Stomach (tissue), 9 donors: ENCODE measurements around the gene FRY. TPM values are rescaled to one million over a fixed set of nuclear protein-coding genes. Genes with fewer than 3 reads are reported as not detected.

Experiments used
- DNase-seq, 2 donors: peaks; one replicate each; pipeline versions ENCODE4 v3.0.0 to v3.0.0-alpha.2; 2013 to 2019
- H3K27ac ChIP-seq, 5 donors: fragments of 200-600 bp in 4 of 5; sonication (generic) in 4 of 5; one replicate each; pipeline ENCODE4 v1.5.1; 2013 to 2019; ENCODE audit warnings: mild to moderate bottlenecking in 1 of 5, moderate library complexity in 1 of 5
- H3K27me3 ChIP-seq, 3 donors: fragments of 200-600 bp; sonication (generic); one replicate each; pipeline ENCODE4 v1.5.1; 2017 to 2019; ENCODE audit warnings: mixed run types in 1 of 3
- H3K36me3 ChIP-seq, 4 donors: fragments of 200-600 bp; sonication (generic); 1 replicate in 3 of 4; 2 replicates in 1 of 4; pipeline ENCODE4 v1.5.1; 2016 to 2019
- H3K4me1 ChIP-seq, 4 donors: fragments of 200-600 bp; sonication (generic); one replicate each; pipeline ENCODE4 v1.5.1; 2016 to 2019
- H3K4me3 ChIP-seq, 4 donors: fragments of 200-600 bp; sonication (generic) in 3 of 4; one replicate each; pipeline ENCODE4 v1.5.1; 2016 to 2019; ENCODE audit warnings: mild to moderate bottlenecking in 1 of 4
- H3K9me3 ChIP-seq, 4 donors: fragments of 200-600 bp; sonication (generic); one replicate each; pipeline ENCODE4 v1.5.1; 2016 to 2019
- CTCF ChIP-seq, 7 experiments: fragments of 450-650 bp in 4 of 7; fragments of 200-600 bp in 3 of 7; sonication (generic) in 3 of 7; IDR thresholded peaks; one replicate each; pipeline ENCODE4 v1.5.1; 2016 to 2019; ENCODE audit warnings: antibody characterized with exemption in 7 of 7, control low read depth in 2 of 7, mild to moderate bottlenecking in 1 of 7
- EP300 ChIP-seq: sonication (generic); formaldehyde crosslinking; IDR thresholded peaks from one replicate; pipeline ENCODE4 v1.6.1; 2017; ENCODE audit warnings: antibody characterized with exemption
- POLR2A ChIP-seq, 4 donors: fragments of 450-650 bp; IDR thresholded peaks; one replicate each; pipeline ENCODE4 v1.6.1; 2016; ENCODE audit warnings: antibody characterized with exemption in 4 of 4, control low read depth in 2 of 4, mild to moderate bottlenecking in 1 of 4, moderate library complexity in 1 of 4
- POLR2AphosphoS5 ChIP-seq, 3 donors: sonication (generic); formaldehyde crosslinking; IDR thresholded peaks; one replicate each; pipeline ENCODE4 v1.6.1; 2016; ENCODE audit warnings: antibody characterized with exemption in 3 of 3
- WGBS, 5 donors: extraction: QIAGEN DNeasy Blood & Tissue Kit in 3 of 5; methylation state at CpG; one replicate each; pipeline versions ENCODE4 v1.1.5 to v1.1.7; 2013 to 2018; 5-methylcytosine and 5-hydroxymethylcytosine counted together
- intact Hi-C: fragments of 100-400 bp; cut with DNase I; formaldehyde crosslinking; loops from one replicate; pipeline ENCODE4 v1.15.1; 2023; ENCODE audit warnings: low total_unique reads
- polyA plus RNA-seq, 3 donors: library from polyadenylated mRNA; stranded (reverse); fragments of 200-250 nt; gene quantifications; one replicate each; pipeline ENCODE4 v1.2.3, GENCODE V29; 2013
- total RNA-seq, 5 donors: library from RNA; depleted of rRNA; stranded (reverse); fragments of >200 nt; gene quantifications; one replicate each; pipeline versions ENCODE4 v1.1.0 to v1.2.3, GENCODE V29; 2014 to 2016
- donor health status: healthy with polysubstance abuse.
- donor health status: Bipolar disorder and iron deficiency.
- donor health status: healthy.

FRY gene
- total and polyA plus RNA-seq, 8 donors = 3.5 to 97.1 (median 16.4) TPM

GRCh38 chr13:32195713-32196112 is 164.1 kb downstream of the FRY start:
- no peaks in the 10 kb centered on the region for H3K4me1 ChIP-seq
- peaks cover 0 to 5% (median 4%) of the 10 kb centered on the region in 4 donors for H3K36me3 ChIP-seq
- H3K9me3 ChIP-seq = no peaks in the 10 kb centered on the region
- H3K4me3 ChIP-seq = no peak overlapping the region
- intact Hi-C loops = no loop called here
- H3K27me3 ChIP-seq = no peaks in the 10 kb centered on the region
- no peak for DNase-seq
- H3K27ac ChIP-seq = no peak overlapping the region
- no peak for TF ChIP-seq CTCF (IDR thresholded peaks at IDR 0.05)
- no peak for TF ChIP-seq POLR2AphosphoS5 (IDR thresholded peaks at IDR 0.05)
- TF ChIP-seq POLR2A (IDR thresholded peaks at IDR 0.05) = no peak
- TF ChIP-seq EP300 = no peak

GRCh38 chr13:32199168-32199567 is 167.6 kb downstream of the FRY start:
- no peaks in the 10 kb centered on the region for H3K4me1 ChIP-seq
- no peak overlapping the region for H3K27ac ChIP-seq
- H3K36me3 ChIP-seq = peaks cover 0 to 18% (median 6%) of the 10 kb centered on the region in 4 donors
- TF ChIP-seq POLR2AphosphoS5 (IDR thresholded peaks at IDR 0.05) (no peak), POLR2A (IDR thresholded peaks at IDR 0.05) (no peak), EP300 (no peak), CTCF (IDR thresholded peaks at IDR 0.05) (no peak)
- no peak overlapping the region for H3K4me3 ChIP-seq
- H3K9me3 ChIP-seq = no peaks in the 10 kb centered on the region
- H3K27me3 ChIP-seq = no peaks in the 10 kb centered on the region
- DNase-seq = no peak
- intact Hi-C loops = no loop called here
- WGBS, 5 donors = 91 to 100% (median 98%) methylated on average over 1 of the region's 1 CpG

GRCh38 chr13:32200741-32201140 is 169.2 kb downstream of the FRY start:
- no peaks in the 10 kb centered on the region for H3K27me3 ChIP-seq
- no peak overlapping the region for H3K27ac ChIP-seq
- peaks cover 0 to 6% (median 5%) of the 10 kb centered on the region in 4 donors for H3K4me1 ChIP-seq
- no peaks in the 10 kb centered on the region for H3K9me3 ChIP-seq
- WGBS, 5 donors = 85 to 96% (median 86%) methylated on average over 2 of the region's 2 CpGs
- no peak for TF ChIP-seq EP300
- TF ChIP-seq POLR2AphosphoS5 (IDR thresholded peaks at IDR 0.05) = no peak
- no peak for TF ChIP-seq POLR2A (IDR thresholded peaks at IDR 0.05)
- TF ChIP-seq CTCF (IDR thresholded peaks at IDR 0.05) = no peak
- H3K4me3 ChIP-seq = no peak overlapping the region
- no peak for DNase-seq
- H3K36me3 ChIP-seq = peaks cover 0 to 20% (median 5%) of the 10 kb centered on the region in 4 donors
- intact Hi-C loops = no loop called here

- Histone ChIP-seq H3K36me3 (peaks cover 0 to 20% (median 5%) of the 10 kb centered on the region in 4 donors), H3K9me3 (no peaks in the 10 kb centered on the region), H3K27ac (no peak overlapping the region), H3K27me3 (no peaks in the 10 kb centered on the region), H3K4me3 (no peak overlapping the region), H3K4me1 (peaks cover 0 to 11% (median 9%) of the 10 kb centered on the region in 4 donors)
- no peak for DNase-seq
- intact Hi-C loops = no loop called here
- WGBS, 5 donors = 86 to 90% (median 89%) methylated on average over 4 of the region's 4 CpGs
- TF ChIP-seq EP300 = no peak
These were observed 170.2 kb downstream of the FRY start for GRCh38 chr13:32201809-32202208.

GRCh38 chr13:32202268-32202667 is 170.7 kb downstream of the FRY start:
- H3K36me3 ChIP-seq = peaks cover 0 to 20% (median 5%) of the 10 kb centered on the region in 4 donors
- intact Hi-C loops = no loop called here
- H3K27ac ChIP-seq = no peak overlapping the region
- no peak overlapping the region for H3K4me3 ChIP-seq
- no peaks in the 10 kb centered on the region for H3K9me3 ChIP-seq
- H3K27me3 ChIP-seq = no peaks in the 10 kb centered on the region
- 91 to 94% (median 93%) methylated on average over 6 of the region's 6 CpGs for WGBS, 5 donors
- no peak for DNase-seq
- TF ChIP-seq POLR2AphosphoS5 (IDR thresholded peaks at IDR 0.05) = no peak
- TF ChIP-seq EP300 = no peak
- no peak for TF ChIP-seq CTCF (IDR thresholded peaks at IDR 0.05)
- TF ChIP-seq POLR2A (IDR thresholded peaks at IDR 0.05) = no peak
- H3K4me1 ChIP-seq = peaks cover 0 to 11% (median 9%) of the 10 kb centered on the region in 4 donors
